ENCODE results near the gene GXYLT2.

The GXYLT2 gene

DNA sequence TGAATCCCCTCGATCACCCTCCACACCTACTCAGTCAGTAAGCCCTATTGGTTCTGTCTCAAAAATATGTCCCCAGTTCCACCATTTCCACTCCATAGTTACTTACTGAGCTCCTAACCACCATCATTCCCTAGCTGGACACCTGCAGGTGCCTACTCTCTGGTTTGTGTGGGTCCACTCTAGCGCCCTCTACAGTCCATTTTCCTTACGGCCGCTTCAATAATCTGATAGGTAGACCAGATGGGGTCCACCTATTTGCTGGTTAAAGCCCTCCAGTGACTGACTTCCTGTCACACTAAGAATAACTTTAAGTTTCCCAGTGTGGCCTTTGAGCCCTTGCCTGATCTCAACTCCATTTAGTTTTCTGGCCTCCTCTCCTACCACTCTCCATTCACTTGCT, 5.0 kb downstream of the GXYLT2 start:
- H2AFZ ChIP-seq (ENCODE audit: low read length) = no peak overlapping the region

GRCh38 chr3:72894976-72895552, 7.2 kb downstream of the GXYLT2 start:
- TF ChIP-seq, protein P1, sequence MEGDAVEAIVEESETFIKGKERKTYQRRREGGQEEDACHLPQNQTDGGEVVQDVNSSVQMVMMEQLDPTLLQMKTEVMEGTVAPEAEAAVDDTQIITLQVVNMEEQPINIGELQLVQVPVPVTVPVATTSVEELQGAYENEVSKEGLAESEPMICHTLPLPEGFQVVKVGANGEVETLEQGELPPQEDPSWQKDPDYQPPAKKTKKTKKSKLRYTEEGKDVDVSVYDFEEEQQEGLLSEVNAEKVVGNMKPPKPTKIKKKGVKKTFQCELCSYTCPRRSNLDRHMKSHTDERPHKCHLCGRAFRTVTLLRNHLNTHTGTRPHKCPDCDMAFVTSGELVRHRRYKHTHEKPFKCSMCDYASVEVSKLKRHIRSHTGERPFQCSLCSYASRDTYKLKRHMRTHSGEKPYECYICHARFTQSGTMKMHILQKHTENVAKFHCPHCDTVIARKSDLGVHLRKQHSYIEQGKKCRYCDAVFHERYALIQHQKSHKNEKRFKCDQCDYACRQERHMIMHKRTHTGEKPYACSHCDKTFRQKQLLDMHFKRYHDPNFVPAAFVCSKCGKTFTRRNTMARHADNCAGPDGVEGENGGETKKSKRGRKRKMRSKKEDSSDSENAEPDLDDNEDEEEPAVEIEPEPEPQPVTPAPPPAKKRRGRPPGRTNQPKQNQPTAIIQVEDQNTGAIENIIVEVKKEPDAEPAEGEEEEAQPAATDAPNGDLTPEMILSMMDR (IDR thresholded peaks at IDR 0.05; ENCODE audit: low read length) = no peak
- TF ChIP-seq EZH2phosphoT487 (IDR thresholded peaks at IDR 0.05; ENCODE audit: low read length) = no peak
- no peak for TF ChIP-seq EZH2 (optimal IDR thresholded peaks at IDR 0.05; ENCODE audit: low read depth, low read length)
- H3F3A ChIP-seq (ENCODE audit: insufficient read depth, low read length) = no peaks in the 10 kb centered on the region
- no peaks in the 10 kb centered on the region for H3K4me1 ChIP-seq (ENCODE audit: low read length)
- H3K4me2 ChIP-seq (ENCODE audit: low read depth, low read length) = no peak overlapping the region
- H3K9me3 ChIP-seq (replicated peaks; ENCODE audit: insufficient read depth, low read length) = no peaks in the 10 kb centered on the region
- DNase-seq = no peak
- H3K9me2 ChIP-seq (replicated peaks; ENCODE audit: insufficient read depth, low read length) = no peaks in the 10 kb centered on the region
- no peak overlapping the region for H3K27ac ChIP-seq (ENCODE audit: low read length)
- H2AFZ ChIP-seq (ENCODE audit: low read length) = no peak overlapping the region
- H3K27me3 ChIP-seq (replicated peaks; ENCODE audit: insufficient read depth, low read length) = no peaks in the 10 kb centered on the region
- H3K9ac ChIP-seq (ENCODE audit: low read length) = no peak overlapping the region
- H4K20me1 ChIP-seq (ENCODE audit: insufficient read depth, low read length) = no peaks in the 10 kb centered on the region
- no peaks in the 10 kb centered on the region for H3K79me2 ChIP-seq (ENCODE audit: low read length)
- H3K4me3 ChIP-seq (ENCODE audit: low read length) = no peak overlapping the region
- H3K36me3 ChIP-seq (replicated peaks; ENCODE audit: insufficient read depth, low read length) = no peaks in the 10 kb centered on the region

More for the DNA sequence above, 5.0 kb downstream of the GXYLT2 start:
- Histone ChIP-seq H3F3A (ENCODE audit: insufficient read depth, low read length) (no peaks in the 10 kb centered on the region; the same call in 1 of the 2 replicates), H3K9me2 (replicated peaks; ENCODE audit: insufficient read depth, low read length) (no peaks in the 10 kb centered on the region), H3K27ac (ENCODE audit: low read length) (no peak overlapping the region), H3K4me2 (ENCODE audit: low read depth, low read length) (no peak overlapping the region), H3K9me3 (replicated peaks; ENCODE audit: insufficient read depth, low read length) (no peaks in the 10 kb centered on the region), H3K27me3 (replicated peaks; ENCODE audit: insufficient read depth, low read length) (0 out of 2 replicates have a peak, but pooled peaks cover 6% of the 10 kb centered on the region), H3K36me3 (replicated peaks; ENCODE audit: insufficient read depth, low read length) (no peaks in the 10 kb centered on the region), H3K9ac (ENCODE audit: low read length) (no peak overlapping the region), H4K20me1 (ENCODE audit: insufficient read depth, low read length) (no peaks in the 10 kb centered on the region), H3K79me2 (ENCODE audit: low read length) (no peaks in the 10 kb centered on the region), H3K4me1 (ENCODE audit: low read length) (no peaks in the 10 kb centered on the region), H3K4me3 (ENCODE audit: low read length) (no peak overlapping the region)
- DNase-seq = no peak
- TF ChIP-seq, protein P1 (IDR thresholded peaks at IDR 0.05; ENCODE audit: low read length) = peak; percentile 31; the same call in 1 of the 2 replicates
- no peak for TF ChIP-seq EZH2phosphoT487 (IDR thresholded peaks at IDR 0.05; ENCODE audit: low read length)

DNA sequence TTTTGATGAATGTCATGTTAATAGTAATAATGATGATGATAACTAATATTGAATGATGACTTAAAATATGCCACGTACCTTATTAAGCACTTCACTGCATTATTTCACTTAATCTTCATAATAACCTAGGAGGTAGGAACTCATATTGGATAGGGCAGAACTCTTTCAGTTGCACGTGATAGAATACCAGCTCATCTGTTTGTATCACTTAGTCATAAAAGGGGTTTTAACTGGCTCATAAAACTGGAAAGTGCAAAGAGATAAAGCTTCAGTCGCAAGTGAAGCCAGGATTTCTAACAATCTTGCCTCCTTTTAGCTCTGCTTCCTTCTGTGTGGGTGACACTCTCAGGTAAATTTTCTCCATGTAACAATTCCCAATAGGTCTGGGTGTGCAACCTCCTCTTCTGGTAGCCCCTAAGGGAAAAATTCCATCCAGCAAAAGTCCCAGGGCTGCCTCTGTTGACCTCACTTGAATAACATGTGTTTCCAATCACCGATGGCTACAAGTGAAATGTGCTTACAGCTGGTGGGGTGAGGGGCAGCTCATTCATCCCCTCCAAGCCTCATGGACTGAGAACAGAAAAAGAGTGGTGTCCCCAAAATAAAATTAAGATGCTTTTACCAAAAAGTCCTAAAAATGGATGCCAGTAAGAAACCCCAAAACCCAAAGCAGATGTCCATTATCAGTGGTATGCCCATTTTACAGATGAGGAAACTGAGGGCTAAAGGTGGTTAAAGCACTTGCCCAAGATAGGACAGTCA, 9.3 kb downstream of the GXYLT2 start:
- H3K9ac ChIP-seq (ENCODE audit: low read length) = no peak overlapping the region
- H3K27ac ChIP-seq (ENCODE audit: low read length) = no peak overlapping the region
- no peaks in the 10 kb centered on the region for H3K9me3 ChIP-seq (replicated peaks; ENCODE audit: insufficient read depth, low read length)
- H3K4me1 ChIP-seq (ENCODE audit: low read length) = no peaks in the 10 kb centered on the region
- no peak for DNase-seq
- no peaks in the 10 kb centered on the region for H3K27me3 ChIP-seq (replicated peaks; ENCODE audit: insufficient read depth, low read length)
- TF ChIP-seq, protein P1 (IDR thresholded peaks at IDR 0.05; ENCODE audit: low read length) = no peak
- TF ChIP-seq EZH2phosphoT487 (IDR thresholded peaks at IDR 0.05; ENCODE audit: low read length) (no peak), EZH2 (optimal IDR thresholded peaks at IDR 0.05; ENCODE audit: low read depth, low read length) (no peak)
- no peak overlapping the region for H3K4me3 ChIP-seq (ENCODE audit: low read length)
- H3K4me2 ChIP-seq (ENCODE audit: low read depth, low read length) = no peak overlapping the region
- no peak overlapping the region for H2AFZ ChIP-seq (ENCODE audit: low read length)
- H3K9me2 ChIP-seq (replicated peaks; ENCODE audit: insufficient read depth, low read length) = no peaks in the 10 kb centered on the region
- H3F3A ChIP-seq (ENCODE audit: insufficient read depth, low read length) = no peaks in the 10 kb centered on the region
- no peaks in the 10 kb centered on the region for H3K36me3 ChIP-seq (replicated peaks; ENCODE audit: insufficient read depth, low read length)
- H3K79me2 ChIP-seq (ENCODE audit: low read length) = no peaks in the 10 kb centered on the region
- no peaks in the 10 kb centered on the region for H4K20me1 ChIP-seq (ENCODE audit: insufficient read depth, low read length)
